HepG2 (cell line): ENCODE measurements around the gene YWHAE. TPM values are rescaled to one million over a fixed set of nuclear protein-coding genes. Genes with fewer than 3 reads are reported as not detected.

ENCODE experiments used
- BRF2 ChIP-seq: sonication (generic); formaldehyde crosslinking; IDR thresholded peaks from 2 replicates; pipeline ENCODE4 v1.8.1; 2022; ENCODE audit warnings: mild to moderate bottlenecking, missing genetic modification reagents
- E2F2 ChIP-seq: sonication (generic); formaldehyde crosslinking; IDR thresholded peaks from 2 replicates; pipeline ENCODE4 v1.4.0; 2020; ENCODE audit warnings: missing genetic modification reagents, borderline replicate concordance
- FOXP4 ChIP-seq: sonication (generic); formaldehyde crosslinking; IDR thresholded peaks from 2 replicates; pipeline ENCODE4 v1.4.0; 2020; ENCODE audit warnings: missing genetic modification reagents
- HDAC6 ChIP-seq: fragments of 200-600 bp; sonication (generic); IDR thresholded peaks from 2 replicates; pipeline ENCODE4 v1.7.0; 2017; ENCODE audit warnings: mild to moderate bottlenecking, antibody characterized with exemption, low read length, low read depth
- KDM6A ChIP-seq: IDR thresholded peaks from 2 replicates; pipeline ENCODE4 v1.6.1; 2016; ENCODE audit warnings: low read depth
- MAFK ChIP-seq, 2 experiments: IDR thresholded peaks in 1 of 2; conservative IDR thresholded peaks in 1 of 2; 2 replicates each; pipeline ENCODE4 v1.6.1; 2011; ENCODE audit warnings: improper control_type of control experiment in 2 of 2, low read length in 2 of 2
- PBX3 ChIP-seq: sonication (generic); formaldehyde crosslinking; IDR thresholded peaks from 2 replicates; pipeline ENCODE4 v1.8.1; 2023; ENCODE audit warnings: missing genetic modification reagents, inconsistent platforms, borderline replicate concordance
- TEF ChIP-seq: sonication (generic); formaldehyde crosslinking; IDR thresholded peaks from 2 replicates; pipeline ENCODE4 v1.5.0; 2020; ENCODE audit warnings: missing genetic modification reagents
- TFDP2 ChIP-seq: sonication (generic); formaldehyde crosslinking; IDR thresholded peaks from 2 replicates; pipeline ENCODE4 v1.4.0; 2020; ENCODE audit warnings: missing genetic modification reagents
- ZFP37 ChIP-seq: sonication (generic); formaldehyde crosslinking; IDR thresholded peaks from 2 replicates; pipeline ENCODE4 v1.4.0; 2020; ENCODE audit warnings: missing genetic modification reagents, borderline replicate concordance
- ZNF230 ChIP-seq: sonication (generic); formaldehyde crosslinking; IDR thresholded peaks from 2 replicates; pipeline ENCODE4 v1.4.0; 2020; ENCODE audit warnings: mild to moderate bottlenecking, missing genetic modification reagents
- ZNF292 ChIP-seq: sonication (generic); formaldehyde crosslinking; IDR thresholded peaks from 2 replicates; pipeline ENCODE4 v1.8.1; 2022; ENCODE audit warnings: mild to moderate bottlenecking, low read depth, missing genetic modification reagents, borderline replicate concordance
- ZNF510 ChIP-seq: sonication (generic); formaldehyde crosslinking; IDR thresholded peaks from 2 replicates; pipeline ENCODE4 v1.4.0; 2020; ENCODE audit warnings: low read depth, mild to moderate bottlenecking, missing genetic modification reagents
- ZNF567 ChIP-seq: sonication (generic); formaldehyde crosslinking; IDR thresholded peaks from 2 replicates; pipeline ENCODE4 v1.8.1; 2023; ENCODE audit warnings: mild to moderate bottlenecking, missing genetic modification reagents, borderline replicate concordance
- ZNF652 ChIP-seq: IDR thresholded peaks from 2 replicates; pipeline ENCODE4 v1.6.1; 2016; ENCODE audit warnings: low read depth, borderline replicate concordance
- ZNF883 ChIP-seq: sonication (generic); formaldehyde crosslinking; IDR thresholded peaks from 2 replicates; pipeline ENCODE4 v1.5.1; 2020; ENCODE audit warnings: mild to moderate bottlenecking, missing genetic modification reagents; ENCODE audit errors: not compliant biosample characterization
- polyA plus RNA-seq, 8 experiments: library from polyadenylated mRNA; depleted of rRNA in 3 of 8; stranded (reverse) in 7 of 8; unstranded in 1 of 8; fragments of >200 nt; fragmentation: Illumina TruSeq in 4 of 8; extraction: Trizol in 4 of 8; gene quantifications; 2 replicates each; pipeline versions ENCODE4 v1.2.1 to v1.2.3, GENCODE V29; 2011 to 2016; ENCODE audit warnings: low read depth in 4 of 8, missing spikeins in 1 of 8, mixed read lengths in 1 of 8; ENCODE audit not compliant: insufficient read depth in 1 of 8
- total RNA-seq, 5 experiments: library from RNA; depleted of rRNA; stranded (reverse); fragments of >200 nt; fragmentation: Illumina TruSeq; extraction: Trizol; gene quantifications; 2 replicates each; pipeline ENCODE4 v1.2.3, GENCODE V29; 2016; ENCODE audit warnings: low read depth in 1 of 5

YWHAE gene
- total and polyA plus RNA-seq, 2 of the 13 experiments (the other 11 are each of a cell fraction or from before 2014, with no cell fraction given), result 256 to 335 TPM

GRCh38 chr17:1399679-1400512, at the start of gene YWHAE (continued):
- TF ChIP-seq ZFP37 (CRISPR knock-in tag), result peak; percentile 49; the same call in 1 of the 2 replicates
- peak; percentile 90 for TF ChIP-seq TFDP2 (CRISPR knock-in tag)
- no peak for TF ChIP-seq KDM6A (CRISPR knock-in tag)
- TF ChIP-seq FOXP4, result no peak; the same call in 1 of the 2 replicates
- 0 out of 2 replicates have a peak, but pooled peaks have one; percentile 33 for TF ChIP-seq BRF2
- TF ChIP-seq HDAC6, result no peak
- TF ChIP-seq PBX3, result no peak
- TF ChIP-seq ZNF510 (CRISPR knock-in tag), result 0 out of 2 replicates have a peak, but pooled peaks have one; percentile 35
- TF ChIP-seq ZNF883, result peak; percentile 70
- TF ChIP-seq ZNF652 (CRISPR knock-in tag), result no peak
- TF ChIP-seq ZNF230 (CRISPR knock-in tag), result 0 out of 2 replicates have a peak, but pooled peaks have one; percentile 58
- TF ChIP-seq E2F2 (CRISPR knock-in tag), result peak; percentile 58; the same call in 1 of the 2 replicates
- TF ChIP-seq ZNF567 (CRISPR knock-in tag), result no peak; the same call in 1 of the 2 replicates
- TF ChIP-seq MAFK (conservative IDR thresholded peaks at IDR 0.05 in 1 of 2, IDR thresholded peaks at IDR 0.05 in 1 of 2; ENCODE audit: low read length in 2 of 2), result no peak
- TF ChIP-seq ZNF292 (CRISPR knock-in tag), result no peak
- TF ChIP-seq TEF (CRISPR knock-in tag), result no peak
